ENCODE measurements around the gene CCDC106.

CCDC106 gene

GRCh38 chr19:55689411-55690108 is 41.5 kb downstream of the CCDC106 start:
- TF ChIP-seq, protein P1, sequence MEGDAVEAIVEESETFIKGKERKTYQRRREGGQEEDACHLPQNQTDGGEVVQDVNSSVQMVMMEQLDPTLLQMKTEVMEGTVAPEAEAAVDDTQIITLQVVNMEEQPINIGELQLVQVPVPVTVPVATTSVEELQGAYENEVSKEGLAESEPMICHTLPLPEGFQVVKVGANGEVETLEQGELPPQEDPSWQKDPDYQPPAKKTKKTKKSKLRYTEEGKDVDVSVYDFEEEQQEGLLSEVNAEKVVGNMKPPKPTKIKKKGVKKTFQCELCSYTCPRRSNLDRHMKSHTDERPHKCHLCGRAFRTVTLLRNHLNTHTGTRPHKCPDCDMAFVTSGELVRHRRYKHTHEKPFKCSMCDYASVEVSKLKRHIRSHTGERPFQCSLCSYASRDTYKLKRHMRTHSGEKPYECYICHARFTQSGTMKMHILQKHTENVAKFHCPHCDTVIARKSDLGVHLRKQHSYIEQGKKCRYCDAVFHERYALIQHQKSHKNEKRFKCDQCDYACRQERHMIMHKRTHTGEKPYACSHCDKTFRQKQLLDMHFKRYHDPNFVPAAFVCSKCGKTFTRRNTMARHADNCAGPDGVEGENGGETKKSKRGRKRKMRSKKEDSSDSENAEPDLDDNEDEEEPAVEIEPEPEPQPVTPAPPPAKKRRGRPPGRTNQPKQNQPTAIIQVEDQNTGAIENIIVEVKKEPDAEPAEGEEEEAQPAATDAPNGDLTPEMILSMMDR (IDR thresholded peaks at IDR 0.05; ENCODE audit: control extremely low read depth, extremely low read depth, low read depth, missing control alignments): no peak
- ChIA-PET POLR2A (no interaction called here), CTCF (no interaction called here)
- DNase-seq (ENCODE audit: extremely low spot score): no peak

DNA sequence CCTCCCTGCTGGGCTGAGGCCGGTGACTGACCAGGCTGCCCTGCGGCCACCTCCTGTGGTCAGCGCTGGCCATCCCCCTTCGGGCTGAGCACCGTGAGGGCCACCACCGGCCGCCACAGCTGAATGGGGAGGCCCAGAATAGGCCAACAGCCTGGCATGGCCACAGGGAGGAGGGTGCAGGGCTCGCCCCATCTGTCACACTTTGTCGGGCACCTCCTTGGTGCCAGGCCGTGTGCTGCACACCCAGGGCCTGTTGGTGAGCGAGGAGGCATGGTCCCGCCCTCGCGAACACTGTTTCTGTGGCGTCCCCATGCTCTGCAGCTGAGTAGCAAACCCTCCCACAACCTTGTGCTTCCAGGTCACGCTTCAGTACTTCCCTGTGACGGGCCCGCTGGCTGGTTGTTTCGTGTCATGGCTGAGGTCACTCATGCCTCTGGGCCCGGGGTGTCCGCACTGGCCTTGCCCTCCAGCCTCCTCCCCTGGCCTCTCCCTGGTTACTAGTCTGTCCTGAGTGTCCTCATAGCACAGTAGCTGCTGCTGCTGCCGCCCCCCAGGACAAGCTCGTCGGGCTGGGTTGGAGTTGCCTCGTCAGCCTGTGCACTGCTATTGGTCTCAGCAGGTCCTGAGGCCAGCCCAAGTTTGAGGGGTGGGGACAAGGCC is 42.2 kb downstream of the CCDC106 start:
- TF ChIP-seq, protein P1 (IDR thresholded peaks at IDR 0.05; ENCODE audit: control extremely low read depth, extremely low read depth, low read depth, missing control alignments): no peak
- no peak for DNase-seq (ENCODE audit: extremely low spot score)
- ChIA-PET CTCF (interaction anchor here (1.3 kb wide), 1 partner anchor 13 kb away, joined by 4 read pairs; no protein-coding TSS in a partner anchor), POLR2A (no interaction called here)

- TF ChIP-seq, protein P1 (IDR thresholded peaks at IDR 0.05; ENCODE audit: control extremely low read depth, extremely low read depth, low read depth, missing control alignments): no peak
- ChIA-PET POLR2A (no interaction called here), CTCF (interaction anchor here (1.3 kb wide), 1 partner anchor 13 kb away, joined by 4 read pairs; no protein-coding TSS in a partner anchor)
- DNase-seq (ENCODE audit: extremely low spot score): no peak
These were observed 42.9 kb downstream of the CCDC106 start for GRCh38 chr19:55690769-55691545.

GRCh38 chr19:55691561-55692481 is 43.8 kb downstream of the CCDC106 start:
- TF ChIP-seq, protein P1 (IDR thresholded peaks at IDR 0.05; ENCODE audit: control extremely low read depth, extremely low read depth, low read depth, missing control alignments): no peak
- DNase-seq (ENCODE audit: extremely low spot score): no peak
- ChIA-PET POLR2A (no interaction called here), CTCF (no interaction called here)

DNA sequence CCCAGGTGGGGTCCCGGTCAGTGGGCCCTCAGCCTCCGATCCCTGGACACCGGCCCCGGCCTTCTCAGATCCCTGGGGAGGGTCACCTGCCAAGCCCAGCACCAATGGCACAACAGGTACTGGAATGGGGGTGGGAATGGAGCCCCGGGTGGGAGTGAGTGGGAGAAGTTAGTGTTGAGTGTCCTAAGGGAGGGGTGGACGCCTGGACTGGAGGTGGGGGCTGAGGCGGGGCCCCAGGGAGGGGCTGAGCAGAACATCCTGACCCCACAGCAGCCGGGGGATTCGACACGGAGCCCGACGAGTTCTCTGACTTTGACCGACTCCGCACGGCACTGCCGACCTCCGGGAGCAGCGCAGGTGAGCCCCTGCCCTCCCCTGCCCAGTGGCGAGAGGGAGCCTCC is 44.7 kb downstream of the CCDC106 start:
- ChIA-PET POLR2A (no interaction called here), CTCF (interaction anchor here (1.0 kb wide), 1 partner anchor 16 kb away, joined by 4 read pairs; no protein-coding TSS in a partner anchor)
- TF ChIP-seq, protein P1 (IDR thresholded peaks at IDR 0.05; ENCODE audit: control extremely low read depth, extremely low read depth, low read depth, missing control alignments): no peak
- no peak for DNase-seq (ENCODE audit: extremely low spot score)
